Brain microvascular endothelial cell (primary cell): ENCODE results near the gene ZNF547.

Source experiments
- DNase-seq: peaks from one replicate; pipeline ENCODE4 v3.0.0-alpha.2; 2020
- H3K27ac ChIP-seq: fragments of 250-450 bp; sonication (Bioruptor Pico); 2 replicates; pipeline ENCODE4 v1.5.1; 2020; ENCODE audit warnings: mild to moderate bottlenecking, moderate library complexity
- H3K27me3 ChIP-seq: fragments of 250-450 bp; sonication (Bioruptor Pico); replicated peaks from 2 replicates; pipeline ENCODE4 v1.5.1; 2020; ENCODE audit warnings: mild to moderate bottlenecking
- H3K36me3 ChIP-seq: fragments of 250-450 bp; sonication (Bioruptor Pico); replicated peaks from 2 replicates; pipeline ENCODE4 v1.5.1; 2020; ENCODE audit warnings: mild to moderate bottlenecking
- H3K4me3 ChIP-seq: 2 replicates; pipeline ENCODE4 v1.5.1; 2011; ENCODE audit warnings: low read depth, mild to moderate bottlenecking, control low read depth, low read length, moderate library complexity
- CTCF ChIP-seq: IDR thresholded peaks from 2 replicates; pipeline ENCODE4 v1.5.1; 2011; ENCODE audit warnings: low read depth, mild to moderate bottlenecking, moderate library complexity, low read length, control low read depth, inconsistent platforms; ENCODE audit errors: missing control alignments
- in situ Hi-C: cut with HindIII; loops from 2 replicates; pipeline ENCODE4 v1.10.0; 2017; ENCODE audit warnings: low sequenced_read_pairs, low pct_ligation_motif_present

ZNF547 gene

GRCh38 chr19:57362997-57363687 is at the start of gene ZNF547, which contains the start of gene TRAPPC2B:
ZNF547 (plus strand) TSS chr19:57363551; CDS start chr19:57368556, 5,005 bp downstream.
TRAPPC2B (plus strand) TSS chr19:57363551; CDS start chr19:57364834, 1,283 bp downstream.
- peak; percentile 100 for DNase-seq
- Histone ChIP-seq H3K27me3 (no peaks in the 10 kb centered on the region), H3K4me3 (peak within 1 kb of the TSS; percentile 79), H3K27ac (peak within 1 kb of the TSS; percentile 73), H3K36me3 (no peaks in the 10 kb centered on the region)
- in situ Hi-C loops = no loop called here
- TF ChIP-seq CTCF = no peak

- no peaks in the 10 kb centered on the region for H3K36me3 ChIP-seq
- TF ChIP-seq CTCF = no peak
- peaks cover 5% of the 10 kb centered on the region for H3K27me3 ChIP-seq
- in situ Hi-C loops = no loop called here
- DNase-seq = no peak
- no peak overlapping the region for H3K27ac ChIP-seq
- H3K4me3 ChIP-seq = no peak overlapping the region
Measured at GRCh38 chr19:57314146-57314545, 49.2 kb upstream of the ZNF547 start.

GRCh38 chr19:57317503-57317902 is 45.8 kb upstream of the ZNF547 start:
- no peaks in the 10 kb centered on the region for H3K36me3 ChIP-seq
- peak overlapping the region; percentile 44 for H3K4me3 ChIP-seq
- TF ChIP-seq CTCF = no peak
- peaks cover 5% of the 10 kb centered on the region for H3K27me3 ChIP-seq
- no peak for DNase-seq
- no peak overlapping the region for H3K27ac ChIP-seq
- in situ Hi-C loops = no loop called here

GRCh38 chr19:57319869-57320179 is 43.5 kb upstream of the ZNF547 start:
- in situ Hi-C loops = no loop called here
- H3K4me3 ChIP-seq = peak overlapping the region; percentile 82
- TF ChIP-seq CTCF = no peak
- peaks cover 9% of the 10 kb centered on the region for H3K36me3 ChIP-seq
- peaks cover 5% of the 10 kb centered on the region for H3K27me3 ChIP-seq
- DNase-seq = no peak
- H3K27ac ChIP-seq = peak overlapping the region; percentile 74

GRCh38 chr19:57320180-57321084 is 42.9 kb upstream of the ZNF547 start, which contains the start of gene ZNF543:
ZNF543 (plus strand) TSS chr19:57320472; CDS start chr19:57320854, 382 bp downstream.
- H3K36me3 ChIP-seq = peaks cover 14% of the 10 kb centered on the region
- peaks cover 5% of the 10 kb centered on the region for H3K27me3 ChIP-seq
- peak; percentile 9 for TF ChIP-seq CTCF
- peak within 1 kb of the TSS; percentile 74 for H3K27ac ChIP-seq
- H3K4me3 ChIP-seq = peak within 1 kb of the TSS; percentile 82
- in situ Hi-C loops = no loop called here
- DNase-seq = peak; percentile 96
